ENCODE measurements around the gene ATOSB.
"Not testable (repeated sequence)": the region's sequence is repeated elsewhere in the genome, so short reads cannot be mapped to it uniquely, and the experiment has no call there.

ATOSB gene
- total RNA-seq, result 4.4 to 25.3 (median 18.0) reads per million in 9 experiments

GRCh38 chr9:35115680-35116538, at the start of gene ATOSB:
TSS of gene ATOSB (minus strand) at chr9:35115862. CDS start at chr9:35108274, 7,588 bp downstream.
- Mint-ChIP-seq H3K27me3 (peaks cover 0 to 3% of the 10 kb centered on the region in 2 donors), H3K36me3 (ENCODE audit: insufficient read depth) (peaks cover 29% of the 10 kb centered on the region)

GRCh38 chr9:35164711-35165110, 49.0 kb upstream of the ATOSB start:
- H3K27ac Mint-ChIP-seq, result no peak overlapping the region
- ATAC-seq (replicated peaks), result no peak
- H3K36me3 Mint-ChIP-seq (ENCODE audit: insufficient read depth), result no peaks in the 10 kb centered on the region
- H3K4me1 Mint-ChIP-seq (ENCODE audit: low read depth in 2 of 2), result peaks cover 10 to 12% of the 10 kb centered on the region in 2 donors
- no peak overlapping the region for H3K4me3 Mint-ChIP-seq
- no peaks in the 10 kb centered on the region for H3K27me3 Mint-ChIP-seq
- no peaks in the 10 kb centered on the region for H3K9me3 Mint-ChIP-seq
- no peak for DNase-seq

More at GRCh38 chr9:35115680-35116538, at the start of gene ATOSB:
- DNase-seq, result peak; percentile 91 to 95 (median 93)
- H3K9me3 Mint-ChIP-seq, result no peaks in the 10 kb centered on the region
- peak; percentile 66 for ATAC-seq (replicated peaks)
- peaks cover 40 to 50% of the 10 kb centered on the region in 2 donors for H3K4me1 Mint-ChIP-seq (ENCODE audit: low read depth in 2 of 2)
- peak within 1 kb of the TSS; percentile 94 to 98 for H3K27ac Mint-ChIP-seq
- peak within 1 kb of the TSS; percentile 85 to 98 for H3K4me3 Mint-ChIP-seq

GRCh38 chr9:35163413-35163812, 47.8 kb upstream of the ATOSB start:
- ATAC-seq (replicated peaks) (no peak), DNase-seq (no peak)
- H3K4me1 Mint-ChIP-seq (ENCODE audit: low read depth in 2 of 2), result peaks cover 10 to 12% of the 10 kb centered on the region in 2 donors
- H3K9me3 Mint-ChIP-seq, result no peaks in the 10 kb centered on the region
- H3K36me3 Mint-ChIP-seq (ENCODE audit: insufficient read depth), result no peaks in the 10 kb centered on the region
- no peak overlapping the region for H3K27ac Mint-ChIP-seq
- H3K27me3 Mint-ChIP-seq, result no peaks in the 10 kb centered on the region
- H3K4me3 Mint-ChIP-seq, result peak overlapping the region in 1 of 2 donors; percentile 93

- Mint-ChIP-seq H3K9me3 (no peaks in the 10 kb centered on the region), H3K36me3 (ENCODE audit: insufficient read depth) (no peaks in the 10 kb centered on the region), H3K4me3 (peak overlapping the region; percentile 88 to 93), H3K27ac (peak overlapping the region in 1 of 2 donors; percentile 85), H3K4me1 (ENCODE audit: low read depth in 2 of 2) (peaks cover 10 to 12% of the 10 kb centered on the region in 2 donors), H3K27me3 (no peaks in the 10 kb centered on the region)
- peak in 1 of 3 experiments; percentile 27 for DNase-seq
- ATAC-seq (replicated peaks), result peak; percentile 60
Observed at GRCh38 chr9:35162605-35163315, 47.1 kb upstream of the ATOSB start.

GRCh38 chr9:35161713-35162604, 46.3 kb upstream of the ATOSB start, which contains the start of gene UNC13B:
TSS of gene UNC13B (plus strand) at chr9:35162009. CDS start at chr9:35162284, 275 bp downstream.
- no peaks in the 10 kb centered on the region for H3K27me3 Mint-ChIP-seq
- no peaks in the 10 kb centered on the region for H3K36me3 Mint-ChIP-seq (ENCODE audit: insufficient read depth)
- DNase-seq (peak; percentile 33 to 49 (median 35)), ATAC-seq (replicated peaks) (peak; percentile 77)
- H3K4me3 Mint-ChIP-seq, result peak within 1 kb of the TSS; percentile 88 to 93
- H3K9me3 Mint-ChIP-seq, result no peaks in the 10 kb centered on the region
- H3K27ac Mint-ChIP-seq, result peak within 1 kb of the TSS; percentile 38 to 85
- H3K4me1 Mint-ChIP-seq (ENCODE audit: low read depth in 2 of 2), result peaks cover 10 to 12% of the 10 kb centered on the region in 2 donors

- DNase-seq, result no peak
- Mint-ChIP-seq H3K27ac (no peak overlapping the region), H3K4me3 (no peak overlapping the region), H3K36me3 (ENCODE audit: insufficient read depth) (no peaks in the 10 kb centered on the region), H3K4me1 (ENCODE audit: low read depth in 2 of 2) (peaks cover 10 to 12% of the 10 kb centered on the region in 2 donors), H3K27me3 (no peaks in the 10 kb centered on the region), H3K9me3 (no peaks in the 10 kb centered on the region)
- ATAC-seq (replicated peaks), result no peak
Observed at GRCh38 chr9:35158501-35159280, 43.0 kb upstream of the ATOSB start.

- ATAC-seq (replicated peaks); H3K9me3 Mint-ChIP-seq; H3K27ac Mint-ChIP-seq; H3K27me3 Mint-ChIP-seq; H3K4me3 Mint-ChIP-seq; H3K36me3 Mint-ChIP-seq (ENCODE audit: insufficient read depth); DNase-seq: not testable (repeated sequence)
- peaks cover 10 to 12% of the 10 kb centered on the region in 2 donors for H3K4me1 Mint-ChIP-seq (ENCODE audit: low read depth in 2 of 2)
Observed at GRCh38 chr9:35157836-35158235, 42.2 kb upstream of the ATOSB start.

- DNase-seq, result no peak
- no peak overlapping the region for H3K27ac Mint-ChIP-seq
- H3K4me1 Mint-ChIP-seq (ENCODE audit: low read depth in 2 of 2), result peaks cover 5% of the 10 kb centered on the region in 2 donors
- ATAC-seq (replicated peaks), result no peak
- no peaks in the 10 kb centered on the region for H3K36me3 Mint-ChIP-seq (ENCODE audit: insufficient read depth)
- H3K4me3 Mint-ChIP-seq, result no peak overlapping the region
- H3K27me3 Mint-ChIP-seq, result no peaks in the 10 kb centered on the region
- no peaks in the 10 kb centered on the region for H3K9me3 Mint-ChIP-seq
Observed at GRCh38 chr9:35156781-35157180, 41.1 kb upstream of the ATOSB start.

GRCh38 chr9:35152926-35153325, 37.3 kb upstream of the ATOSB start:
- Mint-ChIP-seq H3K4me1 (ENCODE audit: low read depth in 2 of 2) (no peaks in the 10 kb centered on the region), H3K36me3 (ENCODE audit: insufficient read depth) (no peaks in the 10 kb centered on the region), H3K27ac (no peak overlapping the region), H3K27me3 (no peaks in the 10 kb centered on the region), H3K4me3 (no peak overlapping the region), H3K9me3 (peaks cover 9 to 12% of the 10 kb centered on the region in 2 donors)
- DNase-seq (no peak), ATAC-seq (replicated peaks) (no peak)

- not testable (repeated sequence) for H3K36me3 Mint-ChIP-seq (ENCODE audit: insufficient read depth); H3K4me3 Mint-ChIP-seq; ATAC-seq (replicated peaks)
Observed at GRCh38 chr9:35147941-35148563, 32.4 kb upstream of the ATOSB start.

GRCh38 chr9:35142037-35142436, 26.4 kb upstream of the ATOSB start:
- H3K4me1 Mint-ChIP-seq (ENCODE audit: low read depth in 2 of 2), result no peaks in the 10 kb centered on the region
- ATAC-seq (replicated peaks) (no peak), DNase-seq (no peak)
- H3K27ac Mint-ChIP-seq, result no peak overlapping the region
- peaks cover 0 to 11% of the 10 kb centered on the region in 2 donors for H3K27me3 Mint-ChIP-seq
- H3K9me3 Mint-ChIP-seq, result peaks cover 0 to 7% of the 10 kb centered on the region in 2 donors
- H3K4me3 Mint-ChIP-seq, result no peak overlapping the region
- peaks cover 3% of the 10 kb centered on the region for H3K36me3 Mint-ChIP-seq (ENCODE audit: insufficient read depth)

More at GRCh38 chr9:35147941-35148563, 32.4 kb upstream of the ATOSB start:
- H3K9me3 Mint-ChIP-seq, result peaks cover 9 to 17% of the 10 kb centered on the region in 2 donors
- not testable (repeated sequence) for H3K27me3 Mint-ChIP-seq; H3K27ac Mint-ChIP-seq; H3K4me1 Mint-ChIP-seq (ENCODE audit: low read depth in 2 of 2); DNase-seq

GRCh38 chr9:35140093-35140492, 24.4 kb upstream of the ATOSB start:
- H3K4me3 Mint-ChIP-seq, result no peak overlapping the region
- ATAC-seq (replicated peaks) (no peak), DNase-seq (no peak)
- H3K36me3 Mint-ChIP-seq (ENCODE audit: insufficient read depth), result peaks cover 3% of the 10 kb centered on the region
- H3K9me3 Mint-ChIP-seq, result peaks cover 0 to 7% of the 10 kb centered on the region in 2 donors
- no peaks in the 10 kb centered on the region for H3K4me1 Mint-ChIP-seq (ENCODE audit: low read depth in 2 of 2)
- H3K27ac Mint-ChIP-seq, result no peak overlapping the region
- H3K27me3 Mint-ChIP-seq, result peaks cover 0 to 14% of the 10 kb centered on the region in 2 donors

All from effector memory CD8-positive, alpha-beta T cell (primary cell).